Astrocyte (in vitro differentiated cells and primary cell): ENCODE results near the gene HGFAC. TPM values are rescaled to one million over a fixed set of nuclear protein-coding genes. Genes with fewer than 3 reads are reported as not detected.

Experiments used
- DNase-seq: peaks from one replicate; pipeline ENCODE4 v3.0.0-alpha.2; 2010; ENCODE audit warnings: low read depth
- FAIRE-seq: peaks from 2 replicates; lab custom pipeline; 2011; peaks lifted over from hg19 to GRCh38; lab: Jason Lieb, UNC
- H2AFZ ChIP-seq: 2 replicates; pipeline ENCODE4 v1.6.0; 2012; ENCODE audit warnings: low read depth, low read length, inconsistent platforms
- H3K27ac ChIP-seq: 2 replicates; pipeline ENCODE4 v1.5.1; 2011; ENCODE audit warnings: low read depth, low read length, inconsistent platforms
- H3K27me3 ChIP-seq: 2 replicates; pipeline ENCODE4 v1.6.0; 2011; ENCODE audit warnings: low read length, inconsistent platforms; ENCODE audit not compliant: insufficient read depth
- H3K36me3 ChIP-seq: 2 replicates; pipeline ENCODE4 v1.5.1; 2011; ENCODE audit warnings: low read length, inconsistent platforms; ENCODE audit not compliant: insufficient read depth
- H3K4me1 ChIP-seq: 2 replicates; pipeline ENCODE4 v1.5.1; 2011; ENCODE audit warnings: low read length, inconsistent platforms; ENCODE audit not compliant: insufficient read depth
- H3K4me2 ChIP-seq: 2 replicates; pipeline ENCODE4 v1.6.0; 2012; ENCODE audit warnings: low read length, inconsistent platforms
- H3K4me3 ChIP-seq: 2 replicates; pipeline ENCODE4 v1.5.1; 2011; ENCODE audit warnings: low read depth, mild to moderate bottlenecking, low read length, inconsistent platforms; ENCODE audit not compliant: insufficient read depth
- H3K79me2 ChIP-seq: 2 replicates; pipeline ENCODE4 v1.6.0; 2012; ENCODE audit warnings: mild to moderate bottlenecking, low read length, inconsistent platforms; ENCODE audit not compliant: insufficient read depth
- H3K9ac ChIP-seq: 2 replicates; pipeline ENCODE4 v1.6.0; 2012; ENCODE audit warnings: mild to moderate bottlenecking, low read length, inconsistent platforms
- H3K9me3 ChIP-seq: 2 replicates; pipeline ENCODE4 v1.5.1; 2012; ENCODE audit warnings: low read depth, mild to moderate bottlenecking, low read length, inconsistent platforms; ENCODE audit not compliant: insufficient read depth
- H4K20me1 ChIP-seq: 2 replicates; pipeline ENCODE4 v1.6.0; 2012; ENCODE audit warnings: low read length, inconsistent platforms; ENCODE audit not compliant: insufficient read depth
- H3K27ac Mint-ChIP-seq: one replicate; pipeline ENCODE4 v1.8.0; 2021; ENCODE audit warnings: mild to moderate bottlenecking, mixed read lengths; ENCODE audit not compliant: unreplicated experiment
- H3K27me3 Mint-ChIP-seq: one replicate; pipeline ENCODE4 v1.8.0; 2021; ENCODE audit warnings: low read depth, mixed read lengths; ENCODE audit not compliant: unreplicated experiment
- H3K36me3 Mint-ChIP-seq: one replicate; pipeline ENCODE4 v1.8.0; 2021; ENCODE audit warnings: low read depth, mixed read lengths; ENCODE audit not compliant: unreplicated experiment
- H3K4me1 Mint-ChIP-seq: one replicate; pipeline ENCODE4 v1.8.0; 2021; ENCODE audit warnings: low read depth, mixed read lengths; ENCODE audit not compliant: unreplicated experiment
- H3K4me3 Mint-ChIP-seq: one replicate; pipeline ENCODE4 v1.8.0; 2021; ENCODE audit warnings: mild to moderate bottlenecking, moderate library complexity, mixed read lengths; ENCODE audit not compliant: unreplicated experiment
- H3K9me3 Mint-ChIP-seq: one replicate; pipeline ENCODE4 v1.8.0; 2021; ENCODE audit warnings: mild to moderate bottlenecking, mixed read lengths; ENCODE audit not compliant: unreplicated experiment
- EZH2 ChIP-seq: IDR thresholded peaks from 2 replicates; pipeline ENCODE4 v1.6.1; 2012; ENCODE audit warnings: mild to moderate bottlenecking, low read length, inconsistent platforms; ENCODE audit not compliant: insufficient read depth
- total RNA-seq: library from RNA; stranded (reverse); gene quantifications from 2 replicates; pipeline ENCODE4 v1.2.1, GENCODE V29; 2021
- TF ChIP-seq, protein P1 (sequence below): IDR thresholded peaks from 2 replicates; pipeline ENCODE4 v1.5.1; 2011; ENCODE audit warnings: low read depth, mild to moderate bottlenecking, inconsistent platforms, low read length, moderate library complexity; ENCODE audit not compliant: insufficient read depth

HGFAC gene
- total RNA-seq, 1 donor from 2014 or later = 0.52 TPM

DNA sequence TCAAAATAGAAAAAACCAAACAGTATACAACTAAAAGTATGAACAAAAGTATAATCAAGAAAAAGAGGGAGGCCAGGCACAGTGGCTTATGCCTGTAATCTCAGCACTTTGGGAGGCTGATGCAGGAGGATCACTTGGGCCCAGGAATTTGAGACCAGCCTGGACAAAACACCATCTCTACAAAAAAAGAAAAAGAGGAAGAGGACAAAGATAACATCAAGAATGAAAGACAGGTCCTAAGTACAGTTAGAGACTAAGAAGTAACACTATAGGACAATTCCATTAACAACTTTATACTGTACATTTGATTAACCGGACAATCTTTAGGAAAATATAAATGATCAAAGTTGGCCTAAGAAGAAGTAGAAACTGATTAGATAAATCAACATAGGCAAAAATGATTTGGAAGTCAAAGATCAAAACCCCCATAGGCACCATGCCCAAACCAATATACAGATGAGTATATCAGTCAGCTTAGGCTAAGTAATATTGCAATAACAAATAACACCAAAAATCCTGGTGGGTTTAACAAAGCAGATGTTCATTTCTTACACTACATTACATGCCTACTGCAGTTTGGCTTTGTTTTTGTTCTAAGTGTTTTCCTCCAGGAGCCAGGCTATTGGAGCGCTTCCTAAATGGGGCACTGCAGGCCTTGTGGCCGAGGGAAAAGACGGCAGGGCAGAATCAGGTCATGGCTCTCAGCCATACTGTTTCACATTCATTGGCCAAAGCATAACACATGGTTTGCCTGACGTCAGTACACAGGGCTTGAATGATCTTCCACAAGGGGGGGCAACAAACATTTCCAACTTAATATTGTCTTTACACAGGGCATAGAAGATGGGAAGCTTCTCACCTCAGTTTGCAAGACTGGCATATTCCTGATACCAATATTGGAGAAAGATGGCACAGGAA, 42.2 kb upstream of the HGFAC start:
- no peak overlapping the region for H3K4me3 Mint-ChIP-seq
- H3K36me3 Mint-ChIP-seq = peaks cover 9% of the 10 kb centered on the region
- H3K27ac Mint-ChIP-seq = no peak overlapping the region
- Histone ChIP-seq H4K20me1 (peaks cover 15% of the 10 kb centered on the region), H3K9ac (no peak overlapping the region), H3K27ac (no peak overlapping the region), H3K4me2 (no peak overlapping the region), H3K4me3 (no peak overlapping the region), H3K4me1 (peaks cover 21% of the 10 kb centered on the region), H3K79me2 (peaks cover 4% of the 10 kb centered on the region), H3K36me3 (no peaks in the 10 kb centered on the region), H3K27me3 (no peaks in the 10 kb centered on the region), H3K9me3 (peaks cover 5% of the 10 kb centered on the region), H2AFZ (no peak overlapping the region)
- peaks cover 10% of the 10 kb centered on the region for H3K9me3 Mint-ChIP-seq
- DNase-seq (peak; percentile 33), FAIRE-seq (no peak)
- TF ChIP-seq EZH2 = no peak
- TF ChIP-seq, protein P1, sequence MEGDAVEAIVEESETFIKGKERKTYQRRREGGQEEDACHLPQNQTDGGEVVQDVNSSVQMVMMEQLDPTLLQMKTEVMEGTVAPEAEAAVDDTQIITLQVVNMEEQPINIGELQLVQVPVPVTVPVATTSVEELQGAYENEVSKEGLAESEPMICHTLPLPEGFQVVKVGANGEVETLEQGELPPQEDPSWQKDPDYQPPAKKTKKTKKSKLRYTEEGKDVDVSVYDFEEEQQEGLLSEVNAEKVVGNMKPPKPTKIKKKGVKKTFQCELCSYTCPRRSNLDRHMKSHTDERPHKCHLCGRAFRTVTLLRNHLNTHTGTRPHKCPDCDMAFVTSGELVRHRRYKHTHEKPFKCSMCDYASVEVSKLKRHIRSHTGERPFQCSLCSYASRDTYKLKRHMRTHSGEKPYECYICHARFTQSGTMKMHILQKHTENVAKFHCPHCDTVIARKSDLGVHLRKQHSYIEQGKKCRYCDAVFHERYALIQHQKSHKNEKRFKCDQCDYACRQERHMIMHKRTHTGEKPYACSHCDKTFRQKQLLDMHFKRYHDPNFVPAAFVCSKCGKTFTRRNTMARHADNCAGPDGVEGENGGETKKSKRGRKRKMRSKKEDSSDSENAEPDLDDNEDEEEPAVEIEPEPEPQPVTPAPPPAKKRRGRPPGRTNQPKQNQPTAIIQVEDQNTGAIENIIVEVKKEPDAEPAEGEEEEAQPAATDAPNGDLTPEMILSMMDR = peak; percentile 20
- H3K27me3 Mint-ChIP-seq = no peaks in the 10 kb centered on the region
- peaks cover 11% of the 10 kb centered on the region for H3K4me1 Mint-ChIP-seq

DNA sequence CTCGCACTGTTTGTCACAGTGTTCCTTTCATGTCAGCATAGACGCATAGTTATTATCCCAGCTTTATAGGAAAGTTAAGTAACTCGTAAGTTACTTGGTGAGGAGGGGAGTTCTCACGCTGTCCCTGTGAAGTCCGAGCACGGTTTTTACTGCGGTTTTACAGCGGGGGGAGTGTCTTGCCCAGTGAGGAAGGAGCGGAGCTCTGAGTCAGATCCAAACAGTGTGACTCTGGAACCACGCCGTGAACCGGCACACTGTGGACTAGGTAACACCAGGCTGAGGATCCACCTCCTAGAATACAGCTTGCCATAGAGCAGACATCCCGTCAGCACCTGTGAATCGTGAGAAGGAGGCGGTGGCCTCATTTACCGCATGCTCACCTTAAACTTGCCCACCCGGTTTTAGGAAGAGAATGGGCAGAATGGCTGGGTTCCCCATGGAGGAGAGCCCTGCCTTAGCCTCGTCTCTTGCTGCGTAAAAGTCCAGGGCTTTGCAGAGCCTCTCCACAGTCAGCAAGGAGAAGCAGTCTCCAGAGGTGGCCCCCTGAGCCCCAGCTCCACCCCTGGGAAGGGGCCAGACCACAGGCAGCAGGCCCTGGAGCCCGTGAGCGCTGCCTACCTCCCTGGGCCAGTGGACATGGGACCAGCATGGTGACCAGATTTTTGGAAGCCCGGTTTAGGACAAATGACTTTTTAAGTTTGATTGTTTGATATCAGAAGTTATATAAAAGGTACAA, 40.2 kb upstream of the HGFAC start:
- H3K4me1 ChIP-seq = peaks cover 21% of the 10 kb centered on the region
- Mint-ChIP-seq H3K27ac (no peak overlapping the region), H3K9me3 (peaks cover 5% of the 10 kb centered on the region), H3K27me3 (no peaks in the 10 kb centered on the region), H3K4me1 (peaks cover 11% of the 10 kb centered on the region), H3K36me3 (peaks cover 12% of the 10 kb centered on the region), H3K4me3 (no peak overlapping the region)
- FAIRE-seq (no peak), DNase-seq (peak; percentile 64)
- H3K79me2 ChIP-seq = peaks cover 4% of the 10 kb centered on the region
- no peaks in the 10 kb centered on the region for H3K36me3 ChIP-seq
- peaks cover 7% of the 10 kb centered on the region for H3K9me3 ChIP-seq
- H3K9ac ChIP-seq = peak overlapping the region; percentile 10
- no peak overlapping the region for H2AFZ ChIP-seq
- peaks cover 15% of the 10 kb centered on the region for H4K20me1 ChIP-seq
- H3K27ac ChIP-seq = peak overlapping the region; percentile 85
- H3K27me3 ChIP-seq = no peaks in the 10 kb centered on the region
- peak overlapping the region; percentile 18 for H3K4me2 ChIP-seq
- no peak overlapping the region for H3K4me3 ChIP-seq
- TF ChIP-seq EZH2 = no peak
- TF ChIP-seq, protein P1 = no peak
